Parathyroid adenoma (tissue), 2 donors: Measurements from ENCODE around the gene CCL22.

Experiments
- H2AFZ ChIP-seq: fragments of 300-600 bp; sonication (generic); one replicate; pipeline ENCODE4 v1.7.0; 2017; ENCODE audit warnings: antibody characterized with exemption, mild to moderate bottlenecking
- H3K27ac ChIP-seq: fragments of 300-600 bp; sonication (generic); one replicate; pipeline ENCODE4 v1.7.0; 2017
- H3K27me3 ChIP-seq: fragments of 300-600 bp; sonication (generic); one replicate; pipeline ENCODE4 v1.7.0; 2017; ENCODE audit warnings: low read length; ENCODE audit not compliant: control insufficient read depth, insufficient read depth
- H3K36me3 ChIP-seq: fragments of 300-600 bp; sonication (generic); one replicate; pipeline ENCODE4 v1.7.0; 2017; ENCODE audit warnings: low read length; ENCODE audit not compliant: control insufficient read depth, insufficient read depth
- H3K4me1 ChIP-seq: fragments of 300-600 bp; sonication (generic); one replicate; pipeline ENCODE4 v1.7.0; 2017; ENCODE audit warnings: control low read depth
- H3K4me2 ChIP-seq: fragments of 300-600 bp; sonication (generic); one replicate; pipeline ENCODE4 v1.7.0; 2017; ENCODE audit warnings: low read length
- H3K4me3 ChIP-seq: fragments of 300-600 bp; sonication (generic); one replicate; pipeline ENCODE4 v1.7.0; 2017; ENCODE audit warnings: low read depth, low read length
- H3K79me2 ChIP-seq: fragments of 300-600 bp; sonication (generic); one replicate; pipeline ENCODE4 v1.7.0; 2017; ENCODE audit warnings: control low read depth
- H3K9ac ChIP-seq: fragments of 300-600 bp; sonication (generic); one replicate; pipeline ENCODE4 v1.7.0; 2017; ENCODE audit warnings: mild to moderate bottlenecking
- H3K9me3 ChIP-seq: fragments of 300-600 bp; sonication (generic); one replicate; pipeline ENCODE4 v1.7.0; 2017; ENCODE audit warnings: low read length; ENCODE audit not compliant: control insufficient read depth
- TF ChIP-seq, protein P1 (sequence below): fragments of 300-600 bp; sonication (generic); IDR thresholded peaks from one replicate; pipeline ENCODE4 v1.7.0; 2017; ENCODE audit warnings: antibody characterized with exemption, mild to moderate bottlenecking
- donor health status: primary hyperparathyroidism.

CCL22 gene

DNA sequence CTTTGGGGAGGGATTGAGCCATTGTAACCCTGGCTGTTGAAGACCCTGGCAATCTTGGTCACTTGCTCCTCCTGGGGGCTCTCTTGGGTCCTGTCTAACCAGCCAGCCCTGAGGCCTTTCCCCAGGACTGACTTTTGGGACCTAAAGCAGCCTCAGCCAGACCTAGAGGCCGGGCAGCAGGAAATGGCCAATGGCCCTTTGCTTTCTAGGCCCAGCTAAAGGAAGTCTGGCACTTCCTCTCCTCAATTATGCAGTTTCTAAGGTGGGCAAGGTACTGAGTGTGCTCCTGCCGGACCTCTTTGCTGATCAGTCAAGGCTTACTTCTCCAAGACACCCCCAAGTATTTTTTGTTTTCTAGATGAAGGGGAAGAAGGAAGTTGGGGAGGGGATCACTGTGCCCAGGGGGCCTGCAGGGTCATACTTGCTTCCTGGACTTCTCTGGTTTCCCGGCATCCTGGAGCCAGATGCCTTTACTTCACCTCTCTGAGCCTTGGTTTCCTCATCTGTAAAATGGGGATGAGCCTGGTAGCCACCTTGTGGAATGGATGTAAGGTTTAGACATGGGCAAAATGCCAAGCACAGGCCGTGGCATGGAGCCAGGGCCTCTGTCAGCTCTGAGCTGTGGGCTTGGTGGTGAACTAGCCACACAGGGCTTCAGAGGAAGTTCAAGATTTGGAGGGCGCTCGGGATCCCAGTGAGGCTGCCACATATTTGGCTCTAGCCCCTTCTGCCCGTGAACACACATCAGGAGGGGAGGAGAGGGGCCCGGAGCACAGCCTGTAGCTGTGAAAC is 22.3 kb downstream of the CCL22 start:
- H3K4me2 ChIP-seq = no peak overlapping the region
- no peak overlapping the region for H3K27ac ChIP-seq
- no peak overlapping the region for H3K4me3 ChIP-seq
- no peaks in the 10 kb centered on the region for H3K4me1 ChIP-seq
- no peaks in the 10 kb centered on the region for H3K79me2 ChIP-seq
- H3K9me3 ChIP-seq = no peaks in the 10 kb centered on the region
- no peaks in the 10 kb centered on the region for H3K36me3 ChIP-seq
- no peak overlapping the region for H2AFZ ChIP-seq
- no peaks in the 10 kb centered on the region for H3K27me3 ChIP-seq
- TF ChIP-seq, protein P1, sequence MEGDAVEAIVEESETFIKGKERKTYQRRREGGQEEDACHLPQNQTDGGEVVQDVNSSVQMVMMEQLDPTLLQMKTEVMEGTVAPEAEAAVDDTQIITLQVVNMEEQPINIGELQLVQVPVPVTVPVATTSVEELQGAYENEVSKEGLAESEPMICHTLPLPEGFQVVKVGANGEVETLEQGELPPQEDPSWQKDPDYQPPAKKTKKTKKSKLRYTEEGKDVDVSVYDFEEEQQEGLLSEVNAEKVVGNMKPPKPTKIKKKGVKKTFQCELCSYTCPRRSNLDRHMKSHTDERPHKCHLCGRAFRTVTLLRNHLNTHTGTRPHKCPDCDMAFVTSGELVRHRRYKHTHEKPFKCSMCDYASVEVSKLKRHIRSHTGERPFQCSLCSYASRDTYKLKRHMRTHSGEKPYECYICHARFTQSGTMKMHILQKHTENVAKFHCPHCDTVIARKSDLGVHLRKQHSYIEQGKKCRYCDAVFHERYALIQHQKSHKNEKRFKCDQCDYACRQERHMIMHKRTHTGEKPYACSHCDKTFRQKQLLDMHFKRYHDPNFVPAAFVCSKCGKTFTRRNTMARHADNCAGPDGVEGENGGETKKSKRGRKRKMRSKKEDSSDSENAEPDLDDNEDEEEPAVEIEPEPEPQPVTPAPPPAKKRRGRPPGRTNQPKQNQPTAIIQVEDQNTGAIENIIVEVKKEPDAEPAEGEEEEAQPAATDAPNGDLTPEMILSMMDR = no peak
- no peak overlapping the region for H3K9ac ChIP-seq

DNA sequence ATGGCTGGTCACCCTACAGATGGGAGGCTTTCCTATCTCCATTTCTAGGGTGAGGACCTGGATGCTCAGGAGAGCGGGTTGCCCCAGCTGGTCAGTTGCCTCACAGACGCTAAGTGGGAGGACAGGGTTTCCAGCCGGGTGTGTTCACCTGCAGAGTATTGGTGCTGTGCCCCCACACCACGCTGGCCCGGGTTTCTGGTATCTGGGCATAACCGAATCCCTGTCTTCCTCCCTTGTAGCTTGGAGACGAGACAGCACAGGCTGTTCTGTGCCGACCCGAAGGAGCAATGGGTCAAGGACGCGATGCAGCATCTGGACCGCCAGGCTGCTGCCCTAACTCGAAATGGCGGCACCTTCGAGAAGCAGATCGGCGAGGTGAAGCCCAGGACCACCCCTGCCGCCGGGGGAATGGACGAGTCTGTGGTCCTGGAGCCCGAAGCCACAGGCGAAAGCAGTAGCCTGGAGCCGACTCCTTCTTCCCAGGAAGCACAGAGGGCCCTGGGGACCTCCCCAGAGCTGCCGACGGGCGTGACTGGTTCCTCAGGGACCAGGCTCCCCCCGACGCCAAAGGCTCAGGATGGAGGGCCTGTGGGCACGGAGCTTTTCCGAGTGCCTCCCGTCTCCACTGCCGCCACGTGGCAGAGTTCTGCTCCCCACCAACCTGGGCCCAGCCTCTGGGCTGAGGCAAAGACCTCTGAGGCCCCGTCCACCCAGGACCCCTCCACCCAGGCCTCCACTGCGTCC is 23.4 kb downstream of the CCL22 start:
- Histone ChIP-seq H2AFZ (no peak overlapping the region), H3K9ac (no peak overlapping the region), H3K9me3 (no peaks in the 10 kb centered on the region), H3K79me2 (no peaks in the 10 kb centered on the region), H3K4me2 (no peak overlapping the region), H3K4me1 (no peaks in the 10 kb centered on the region), H3K4me3 (no peak overlapping the region), H3K27ac (no peak overlapping the region), H3K36me3 (no peaks in the 10 kb centered on the region), H3K27me3 (no peaks in the 10 kb centered on the region)
- TF ChIP-seq, protein P1 = no peak

DNA sequence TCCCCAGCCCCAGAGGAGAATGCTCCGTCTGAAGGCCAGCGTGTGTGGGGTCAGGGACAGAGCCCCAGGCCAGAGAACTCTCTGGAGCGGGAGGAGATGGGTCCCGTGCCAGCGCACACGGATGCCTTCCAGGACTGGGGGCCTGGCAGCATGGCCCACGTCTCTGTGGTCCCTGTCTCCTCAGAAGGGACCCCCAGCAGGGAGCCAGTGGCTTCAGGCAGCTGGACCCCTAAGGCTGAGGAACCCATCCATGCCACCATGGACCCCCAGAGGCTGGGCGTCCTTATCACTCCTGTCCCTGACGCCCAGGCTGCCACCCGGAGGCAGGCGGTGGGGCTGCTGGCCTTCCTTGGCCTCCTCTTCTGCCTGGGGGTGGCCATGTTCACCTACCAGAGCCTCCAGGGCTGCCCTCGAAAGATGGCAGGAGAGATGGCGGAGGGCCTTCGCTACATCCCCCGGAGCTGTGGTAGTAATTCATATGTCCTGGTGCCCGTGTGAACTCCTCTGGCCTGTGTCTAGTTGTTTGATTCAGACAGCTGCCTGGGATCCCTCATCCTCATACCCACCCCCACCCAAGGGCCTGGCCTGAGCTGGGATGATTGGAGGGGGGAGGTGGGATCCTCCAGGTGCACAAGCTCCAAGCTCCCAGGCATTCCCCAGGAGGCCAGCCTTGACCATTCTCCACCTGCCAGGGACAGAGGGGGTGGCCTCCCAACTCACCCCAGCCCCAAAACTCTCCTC is 24.1 kb downstream of the CCL22 start:
- Histone ChIP-seq H3K79me2 (no peaks in the 10 kb centered on the region), H2AFZ (no peak overlapping the region), H3K27me3 (no peaks in the 10 kb centered on the region), H3K4me1 (no peaks in the 10 kb centered on the region), H3K4me2 (no peak overlapping the region), H3K4me3 (no peak overlapping the region), H3K9me3 (no peaks in the 10 kb centered on the region), H3K9ac (no peak overlapping the region), H3K36me3 (no peaks in the 10 kb centered on the region), H3K27ac (no peak overlapping the region)
- TF ChIP-seq, protein P1 = no peak

DNA sequence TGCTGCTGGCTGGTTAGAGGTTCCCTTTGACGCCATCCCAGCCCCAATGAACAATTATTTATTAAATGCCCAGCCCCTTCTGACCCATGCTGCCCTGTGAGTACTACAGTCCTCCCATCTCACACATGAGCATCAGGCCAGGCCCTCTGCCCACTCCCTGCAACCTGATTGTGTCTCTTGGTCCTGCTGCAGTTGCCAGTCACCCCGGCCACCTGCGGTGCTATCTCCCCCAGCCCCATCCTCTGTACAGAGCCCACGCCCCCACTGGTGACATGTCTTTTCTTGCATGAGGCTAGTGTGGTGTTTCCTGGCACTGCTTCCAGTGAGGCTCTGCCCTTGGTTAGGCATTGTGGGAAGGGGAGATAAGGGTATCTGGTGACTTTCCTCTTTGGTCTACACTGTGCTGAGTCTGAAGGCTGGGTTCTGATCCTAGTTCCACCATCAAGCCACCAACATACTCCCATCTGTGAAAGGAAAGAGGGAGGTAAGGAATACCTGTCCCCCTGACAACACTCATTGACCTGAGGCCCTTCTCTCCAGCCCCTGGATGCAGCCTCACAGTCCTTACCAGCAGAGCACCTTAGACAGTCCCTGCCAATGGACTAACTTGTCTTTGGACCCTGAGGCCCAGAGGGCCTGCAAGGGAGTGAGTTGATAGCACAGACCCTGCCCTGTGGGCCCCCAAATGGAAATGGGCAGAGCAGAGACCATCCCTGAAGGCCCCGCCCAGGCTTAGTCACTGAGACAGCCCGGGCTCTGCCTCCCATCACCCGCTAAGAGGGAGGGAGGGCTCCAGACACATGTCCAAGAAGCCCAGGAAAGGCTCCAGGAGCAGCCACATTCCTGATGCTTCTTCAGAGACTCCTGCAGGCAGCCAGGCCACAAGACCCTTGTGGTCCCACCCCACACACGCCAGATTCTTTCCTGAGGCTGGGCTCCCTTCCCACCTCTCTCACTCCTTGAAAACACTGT is 25.0 kb downstream of the CCL22 start:
- H3K4me3 ChIP-seq = no peak overlapping the region
- H3K27me3 ChIP-seq = no peaks in the 10 kb centered on the region
- H3K9me3 ChIP-seq = no peaks in the 10 kb centered on the region
- no peaks in the 10 kb centered on the region for H3K36me3 ChIP-seq
- no peak overlapping the region for H3K4me2 ChIP-seq
- no peaks in the 10 kb centered on the region for H3K79me2 ChIP-seq
- no peaks in the 10 kb centered on the region for H3K4me1 ChIP-seq
- no peak overlapping the region for H3K9ac ChIP-seq
- TF ChIP-seq, protein P1 = no peak
- no peak overlapping the region for H2AFZ ChIP-seq
- H3K27ac ChIP-seq = no peak overlapping the region
